Measurements from ENCODE around the gene ZNF277. TPM values are rescaled to one million over a fixed set of nuclear protein-coding genes. Genes with fewer than 3 reads are reported as not detected.

Gene ZNF277
- total RNA-seq, 4 donors from 2014 or later, result 2.2 to 27.6 (median 24.1) TPM

DNA sequence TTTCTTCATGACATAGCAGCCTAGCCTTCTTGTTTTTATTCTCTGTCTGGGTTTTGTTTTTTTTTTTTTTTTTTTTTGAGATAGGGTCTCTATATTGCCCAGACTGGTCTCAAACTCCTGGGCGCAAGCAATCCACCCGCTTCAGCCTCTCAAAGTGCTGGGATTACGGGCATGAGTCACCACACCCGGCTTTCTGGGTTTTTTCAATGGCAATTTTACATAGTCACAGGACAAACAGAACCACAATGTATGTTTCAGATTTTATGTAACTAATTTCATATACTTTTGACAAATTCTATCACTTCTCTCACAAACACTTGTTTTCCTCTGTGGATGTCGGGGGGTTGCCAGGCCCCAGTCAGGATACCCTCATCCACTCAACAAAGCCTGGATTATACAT lies 16.8 kb upstream of the ZNF277 start:
- no peaks in the 10 kb centered on the region for H3K9me3 ChIP-seq
- in situ Hi-C loops (cut with MboI; ENCODE audit: low pct_ligation_motif_present in 1 of 4, low pct_unique_long_range_greater_than_20kb in 1 of 4, low sequenced_read_pairs in 3 of 4) (no loop called here), intact Hi-C loops (cut with DNase I; ENCODE audit: low total_unique reads) (no loop called here)
- no peaks in the 10 kb centered on the region for H3K27me3 ChIP-seq
- peaks cover 0 to 4% (median 0%) of the 10 kb centered on the region in 4 donors for H3K4me1 ChIP-seq
- H3K27ac ChIP-seq, result no peak overlapping the region
- no peak for DNase-seq
- 88 to 97% methylated on average over 5 of the region's 5 CpGs for WGBS, 2 donors (ENCODE audit: low coverage in 1 of 2)
- H3K36me3 ChIP-seq, result no peaks in the 10 kb centered on the region
- H3K4me3 ChIP-seq, result no peak overlapping the region
- TF ChIP-seq POLR2AphosphoS5 (IDR thresholded peaks at IDR 0.05) (no peak), CTCF (IDR thresholded peaks at IDR 0.05) (no peak), POLR2A (IDR thresholded peaks at IDR 0.05) (no peak), EP300 (IDR thresholded peaks at IDR 0.05; ENCODE audit: low read depth) (no peak)

- 83% methylated on average over 2 of the region's 2 CpGs; no CpG with 5 or more reads in 1 of the 2 donors for WGBS, 2 donors (ENCODE audit: low coverage in 1 of 2)
- intact Hi-C loops (cut with DNase I; ENCODE audit: low total_unique reads) (no loop called here), in situ Hi-C loops (cut with MboI; ENCODE audit: low pct_ligation_motif_present in 1 of 4, low pct_unique_long_range_greater_than_20kb in 1 of 4, low sequenced_read_pairs in 3 of 4) (no loop called here)
- Histone ChIP-seq H3K36me3 (no peaks in the 10 kb centered on the region), H3K9me3 (no peaks in the 10 kb centered on the region), H3K4me1 (peaks cover 0 to 1% (median 0%) of the 10 kb centered on the region in 4 donors), H3K27me3 (no peaks in the 10 kb centered on the region), H3K4me3 (no peak overlapping the region), H3K27ac (no peak overlapping the region)
- DNase-seq, result no peak
- no peak for TF ChIP-seq POLR2A (IDR thresholded peaks at IDR 0.05)
Observed at GRCh38 chr7:112190120-112190519, 16.4 kb upstream of the ZNF277 start.

- no peak for DNase-seq
- no peak for TF ChIP-seq POLR2AphosphoS5 (IDR thresholded peaks at IDR 0.05)
- no peak for TF ChIP-seq EP300 (IDR thresholded peaks at IDR 0.05; ENCODE audit: low read depth)
- no peak for TF ChIP-seq POLR2A (IDR thresholded peaks at IDR 0.05)
- no peak for TF ChIP-seq CTCF (IDR thresholded peaks at IDR 0.05)
- no peak overlapping the region for H3K27ac ChIP-seq
- no peaks in the 10 kb centered on the region for H3K27me3 ChIP-seq
- H3K36me3 ChIP-seq, result no peaks in the 10 kb centered on the region
- H3K4me3 ChIP-seq, result no peak overlapping the region
- H3K9me3 ChIP-seq, result no peaks in the 10 kb centered on the region
- 62 to 65% methylated on average over 4 of the region's 4 CpGs for WGBS, 2 donors (ENCODE audit: low coverage in 1 of 2)
- in situ Hi-C loops (cut with MboI; ENCODE audit: low pct_ligation_motif_present in 1 of 4, low pct_unique_long_range_greater_than_20kb in 1 of 4, low sequenced_read_pairs in 3 of 4), result no loop called here
- intact Hi-C loops (cut with DNase I; ENCODE audit: low total_unique reads), result no loop called here
- no peaks in the 10 kb centered on the region for H3K4me1 ChIP-seq
Observed at GRCh38 chr7:112192236-112193154, 14.0 kb upstream of the ZNF277 start.

- H3K4me1 ChIP-seq, result no peaks in the 10 kb centered on the region
- H3K9me3 ChIP-seq, result no peaks in the 10 kb centered on the region
- in situ Hi-C loops (cut with MboI; ENCODE audit: low pct_ligation_motif_present in 1 of 4, low pct_unique_long_range_greater_than_20kb in 1 of 4, low sequenced_read_pairs in 3 of 4), result no loop called here
- TF ChIP-seq POLR2A (IDR thresholded peaks at IDR 0.05), result no peak
- no peak for TF ChIP-seq EP300 (IDR thresholded peaks at IDR 0.05; ENCODE audit: low read depth)
- no peak for TF ChIP-seq POLR2AphosphoS5 (IDR thresholded peaks at IDR 0.05)
- TF ChIP-seq CTCF (IDR thresholded peaks at IDR 0.05), result no peak
- intact Hi-C loops (cut with DNase I; ENCODE audit: low total_unique reads), result no loop called here
- H3K27ac ChIP-seq, result no peak overlapping the region
- H3K4me3 ChIP-seq, result no peak overlapping the region
- no peaks in the 10 kb centered on the region for H3K27me3 ChIP-seq
- no peak for DNase-seq
- H3K36me3 ChIP-seq, result no peaks in the 10 kb centered on the region
Observed at GRCh38 chr7:112193915-112194502, 12.5 kb upstream of the ZNF277 start.

Data from transverse colon (tissue), 4 donors.